Stimulated activated CD4-positive, alpha-beta T cell treated with anti-CD3 and anti-CD28 coated beads, TNF-alpha, amount 100 ng/mL, for 4 hours (primary cell): Measurements from ENCODE around the gene D2HGDH.
"Not testable (repeated sequence)": the region's sequence is repeated elsewhere in the genome, so short reads cannot be mapped to it uniquely, and the experiment has no call there.

Source experiments
- DNase-seq, 3 experiments: peaks; one replicate each; pipeline ENCODE4 v3.0.0-alpha.2; 2020; ENCODE audit warnings: low read depth in 3 of 3

The D2HGDH gene

DNA sequence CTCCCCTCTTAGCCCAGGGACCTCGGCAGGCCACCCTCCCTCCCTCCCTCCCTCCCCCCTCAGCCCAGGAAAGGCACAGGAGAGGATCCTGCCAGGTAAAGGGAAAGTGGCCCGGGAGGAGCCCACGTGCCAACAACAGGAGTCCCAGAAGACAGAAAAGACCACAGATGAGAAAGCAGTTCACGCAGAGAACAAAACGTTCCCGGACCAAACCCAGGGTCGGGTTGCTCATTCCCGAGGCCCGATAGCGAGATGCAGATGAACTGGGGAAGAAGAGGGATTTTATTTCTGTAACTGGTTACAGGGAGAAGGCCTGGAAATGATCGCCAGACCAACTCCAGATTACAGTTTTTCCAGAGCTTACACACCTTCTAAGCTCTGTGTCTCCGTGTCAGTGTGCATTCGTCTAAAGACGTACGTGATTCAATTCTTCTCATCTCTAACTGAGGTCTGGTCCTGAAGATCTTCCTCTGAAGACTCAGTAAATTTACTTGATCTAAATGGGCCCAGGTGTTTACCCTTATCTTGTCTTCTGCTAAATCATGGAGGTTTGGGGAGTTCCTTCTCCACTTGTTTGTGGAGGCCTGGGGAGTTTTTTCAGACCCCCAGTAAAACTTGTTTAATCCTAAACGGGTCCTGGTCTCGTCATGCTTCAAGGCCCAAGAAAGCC lies 73.8 kb downstream of the D2HGDH start:
- DNase-seq, result no peak

GRCh38 chr2:241808721-241809382 lies 74.4 kb downstream of the D2HGDH start, which contains the start of gene NEU4:
NEU4 (plus strand) TSS chr2:241809193; CDS start chr2:241814485, 5,292 bp downstream.
- DNase-seq, result no peak

DNA sequence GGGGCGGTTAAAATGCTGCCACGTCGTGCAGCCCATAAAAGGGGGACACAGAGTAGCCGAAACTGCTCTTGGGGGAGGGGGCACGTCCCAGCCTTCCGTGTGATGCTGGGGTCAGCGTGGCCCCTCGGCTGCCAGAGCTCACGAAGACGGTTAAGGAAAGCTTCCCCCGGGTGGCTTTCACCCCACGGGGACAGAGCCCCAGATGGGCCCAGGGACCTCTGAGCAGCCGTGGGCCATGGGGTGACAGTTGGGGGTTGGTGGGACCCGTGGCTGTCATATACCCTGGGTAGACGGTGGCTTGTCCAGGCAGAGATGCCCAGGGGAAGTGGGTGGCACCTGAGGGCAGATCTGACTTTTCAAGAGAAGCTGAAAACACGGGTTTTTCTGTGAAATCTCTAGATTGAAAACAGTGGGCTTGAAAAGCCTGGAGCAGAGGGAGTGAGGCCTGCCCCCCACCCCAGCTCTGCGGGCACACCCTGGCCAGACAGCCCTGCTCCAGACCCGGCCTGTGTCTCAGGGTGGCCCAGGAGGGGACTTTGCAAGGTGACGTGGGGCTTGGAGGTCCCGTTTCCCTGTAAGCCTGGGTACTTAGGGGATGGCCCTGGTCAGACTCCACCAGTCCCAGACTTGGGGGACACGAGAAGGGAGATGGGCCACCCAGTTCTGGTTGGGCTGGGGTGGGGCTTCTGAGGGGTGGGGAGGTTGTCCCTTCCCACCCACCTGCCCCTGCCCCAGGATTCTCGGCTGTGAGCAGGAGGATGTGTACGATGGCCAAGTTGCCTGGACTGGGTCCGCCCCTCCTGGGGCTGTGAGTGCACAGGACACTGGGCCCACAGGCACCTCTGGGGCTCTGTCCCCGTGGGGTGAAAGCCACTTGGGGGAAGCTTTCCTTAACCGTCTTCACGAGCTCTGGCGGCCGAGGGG lies 75.2 kb downstream of the D2HGDH start:
- no peak for DNase-seq

- DNase-seq, result no peak
These were observed 76.1 kb downstream of the D2HGDH start for GRCh38 chr2:241810307-241811200.

DNA sequence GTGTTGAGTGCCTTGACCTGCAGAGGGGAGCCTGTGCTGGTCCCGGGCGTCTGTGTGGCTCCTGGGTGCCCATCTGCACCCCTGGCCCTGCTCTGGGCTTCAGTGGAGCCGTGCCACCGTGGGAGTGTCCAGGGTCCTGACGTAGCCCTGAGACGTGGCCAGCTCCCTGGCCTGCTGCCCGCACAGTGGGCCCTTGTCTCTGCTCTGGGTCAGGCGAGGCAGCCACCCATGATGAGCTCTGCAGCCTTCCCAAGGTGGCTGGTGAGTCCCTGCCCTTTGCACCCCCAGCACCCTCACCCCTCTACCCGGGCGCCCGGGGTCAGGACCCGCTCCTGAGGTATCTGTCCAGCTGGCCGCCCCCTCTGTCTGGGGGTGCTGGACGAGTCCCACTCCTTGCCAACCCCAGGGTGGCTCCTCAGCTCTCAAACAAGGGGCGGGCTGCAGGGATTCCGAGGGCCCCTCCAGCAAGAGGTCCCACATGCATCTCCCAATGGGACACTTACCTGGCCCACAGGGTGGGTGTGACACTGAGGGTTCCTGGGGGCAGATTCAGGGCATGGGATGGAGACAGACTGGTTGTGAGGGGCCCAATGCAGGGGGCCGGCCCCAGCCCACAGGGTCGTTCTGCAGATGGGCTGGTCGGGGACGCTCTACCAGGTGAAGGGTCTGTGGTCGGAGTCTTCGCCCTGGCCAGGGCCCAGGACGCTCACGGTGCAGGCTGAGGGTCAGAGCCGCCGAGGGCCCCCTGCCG lies 76.9 kb downstream of the D2HGDH start:
- DNase-seq, result no peak

- no peak for DNase-seq
These were observed 77.7 kb downstream of the D2HGDH start for GRCh38 chr2:241811952-241812729.

GRCh38 chr2:241812730-241813643 lies 78.6 kb downstream of the D2HGDH start:
- no peak for DNase-seq

- DNase-seq, result no peak
These were observed 79.4 kb downstream of the D2HGDH start for GRCh38 chr2:241813644-241814392.

GRCh38 chr2:241814393-241814642 lies 79.9 kb downstream of the D2HGDH start:
- no peak for DNase-seq

GRCh38 chr2:241814643-241815476 lies 80.4 kb downstream of the D2HGDH start:
- no peak for DNase-seq

GRCh38 chr2:241815477-241816430 lies 81.3 kb downstream of the D2HGDH start:
- no peak for DNase-seq

GRCh38 chr2:241816431-241817121 lies 82.1 kb downstream of the D2HGDH start:
- no peak for DNase-seq

DNA sequence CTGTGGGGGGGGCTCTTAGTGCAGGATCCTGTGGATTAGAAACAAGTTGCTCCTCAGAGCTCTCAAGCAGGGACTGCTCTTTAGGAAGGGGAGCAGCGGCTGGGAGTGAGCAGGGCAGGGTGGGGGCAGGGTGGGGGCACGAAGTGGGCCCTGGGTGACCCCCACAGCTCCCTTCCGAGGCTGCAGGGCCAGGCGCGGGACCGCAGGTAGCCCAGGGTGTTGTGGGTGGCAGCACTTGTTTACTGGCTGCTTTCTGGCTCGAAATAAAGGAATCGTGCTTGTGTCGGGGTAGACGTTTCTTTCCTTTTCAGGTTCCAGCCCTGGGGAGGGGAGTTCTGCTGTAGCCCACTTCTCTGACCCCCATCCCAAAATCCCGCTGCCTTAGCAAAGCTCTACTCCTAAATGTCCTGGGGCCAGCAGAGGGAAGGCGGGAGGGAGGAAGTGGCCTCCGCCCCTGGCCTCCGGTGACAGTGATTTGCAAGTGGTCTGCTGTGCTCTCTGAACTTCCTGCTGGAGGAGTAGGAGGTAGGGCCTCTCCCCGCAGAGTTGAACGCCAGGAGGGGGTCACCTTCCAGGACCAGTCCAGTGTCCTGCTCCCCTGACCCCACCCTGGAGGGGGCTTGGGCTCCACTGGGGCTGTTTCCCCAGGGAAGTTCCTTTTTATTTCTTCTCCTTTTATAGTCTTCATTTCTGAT lies 82.8 kb downstream of the D2HGDH start:
- DNase-seq, result no peak

DNA sequence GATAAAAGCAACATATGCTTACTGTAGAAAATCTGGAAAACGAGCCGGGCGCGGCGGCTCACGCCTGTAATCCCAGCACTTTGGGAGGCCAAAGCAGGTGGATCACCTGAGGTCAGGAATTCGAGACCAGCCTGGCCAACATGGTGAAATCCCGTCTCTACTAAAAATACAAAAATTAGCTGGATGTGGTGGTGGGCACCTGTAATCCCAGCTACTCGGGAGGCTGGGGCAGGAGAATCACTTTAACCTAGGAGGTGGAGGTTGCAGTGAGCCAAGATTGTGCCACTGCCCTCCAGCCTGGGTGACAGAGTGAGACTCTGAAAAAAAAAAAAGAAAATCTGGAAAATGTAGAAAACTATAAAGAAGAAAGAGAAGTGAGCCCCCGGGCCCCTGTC lies 83.4 kb downstream of the D2HGDH start:
- not testable (repeated sequence) for DNase-seq
